A549 (cell line): ENCODE data around the gene SYT13.

Source experiments
- EP300 ChIP-seq, 2 experiments: fragments of >200 bp; sonication (Bioruptor Twin); formaldehyde crosslinking; IDR thresholded peaks; 2 replicates in 1 of 2; 3 replicates in 1 of 2; pipeline ENCODE4 v1.6.1; 2016 to 2017
- FOSL2 ChIP-seq, 2 experiments: fragments of 450-650 bp in 1 of 2; fragments of >200 bp in 1 of 2; sonication (Bioruptor Twin) in 1 of 2; formaldehyde crosslinking; IDR thresholded peaks; 2 replicates each; pipeline versions ENCODE4 v1.5.0 to v1.6.1; 2016 to 2020; ENCODE audit warnings: mild to moderate bottlenecking in 1 of 2, moderate library complexity in 1 of 2
- JUNB ChIP-seq: fragments of >200 bp; sonication (Bioruptor Twin); formaldehyde crosslinking; IDR thresholded peaks from 2 replicates; pipeline ENCODE4 v1.6.1; 2016
- POLR2A ChIP-seq: IDR thresholded peaks from 2 replicates; pipeline ENCODE4 v1.6.1; 2012; ENCODE audit warnings: mild to moderate bottlenecking, low read length
- RFX5 ChIP-seq: fragments of 450-650 bp; IDR thresholded peaks from 2 replicates; pipeline ENCODE4 v1.7.1; 2014; ENCODE audit warnings: antibody characterized with exemption, mild to moderate bottlenecking, moderate library complexity
- SMC3 ChIP-seq: fragments of >200 bp; sonication (Bioruptor Twin); formaldehyde crosslinking; IDR thresholded peaks from 3 replicates; pipeline ENCODE4 v1.6.1; 2018; ENCODE audit warnings: inconsistent platforms
- TF ChIP-seq, protein P1 (sequence below): fragments of >200 bp; sonication (Bioruptor Twin); formaldehyde crosslinking; IDR thresholded peaks from 3 replicates; pipeline ENCODE4 v1.5.1; 2016
- TF ChIP-seq, protein P2 (sequence below): fragments of 250-450 bp; sonication (Bioruptor Pico); IDR thresholded peaks from 2 replicates; pipeline ENCODE4 v1.5.0; 2021; ENCODE audit warnings: mild to moderate bottlenecking, moderate library complexity, borderline replicate concordance

DNA sequence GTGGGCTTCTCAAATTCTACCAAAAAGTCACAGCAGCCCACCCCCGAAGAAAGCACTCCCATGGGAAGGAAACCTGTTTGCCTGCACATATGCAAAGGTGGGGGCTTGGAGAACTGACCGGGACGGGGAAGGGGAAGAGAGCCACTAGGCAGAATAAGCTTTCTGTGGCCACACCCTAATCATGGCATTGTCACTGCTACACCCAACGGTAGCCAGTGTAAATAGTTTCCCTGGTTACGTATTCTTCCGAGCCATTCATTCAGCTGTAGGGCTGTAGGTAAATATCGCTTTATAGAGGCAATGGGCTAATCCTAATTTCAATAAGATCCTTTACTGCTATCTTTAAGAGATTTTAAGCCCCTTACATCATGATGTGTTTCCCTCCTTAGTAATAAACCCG is 78.0 kb downstream of the SYT13 start:
- TF ChIP-seq, protein P1, sequence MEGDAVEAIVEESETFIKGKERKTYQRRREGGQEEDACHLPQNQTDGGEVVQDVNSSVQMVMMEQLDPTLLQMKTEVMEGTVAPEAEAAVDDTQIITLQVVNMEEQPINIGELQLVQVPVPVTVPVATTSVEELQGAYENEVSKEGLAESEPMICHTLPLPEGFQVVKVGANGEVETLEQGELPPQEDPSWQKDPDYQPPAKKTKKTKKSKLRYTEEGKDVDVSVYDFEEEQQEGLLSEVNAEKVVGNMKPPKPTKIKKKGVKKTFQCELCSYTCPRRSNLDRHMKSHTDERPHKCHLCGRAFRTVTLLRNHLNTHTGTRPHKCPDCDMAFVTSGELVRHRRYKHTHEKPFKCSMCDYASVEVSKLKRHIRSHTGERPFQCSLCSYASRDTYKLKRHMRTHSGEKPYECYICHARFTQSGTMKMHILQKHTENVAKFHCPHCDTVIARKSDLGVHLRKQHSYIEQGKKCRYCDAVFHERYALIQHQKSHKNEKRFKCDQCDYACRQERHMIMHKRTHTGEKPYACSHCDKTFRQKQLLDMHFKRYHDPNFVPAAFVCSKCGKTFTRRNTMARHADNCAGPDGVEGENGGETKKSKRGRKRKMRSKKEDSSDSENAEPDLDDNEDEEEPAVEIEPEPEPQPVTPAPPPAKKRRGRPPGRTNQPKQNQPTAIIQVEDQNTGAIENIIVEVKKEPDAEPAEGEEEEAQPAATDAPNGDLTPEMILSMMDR, result no peak
- TF ChIP-seq FOSL2 (IDR thresholded peaks at IDR 0.05) (no peak), FOSL2 (CRISPR knock-in tag; IDR thresholded peaks at IDR 0.05) (no peak), JUNB (no peak), SMC3 (no peak), EP300 (IDR thresholded peaks at IDR 0.05) (no peak), POLR2A (no peak), RFX5 (no peak)
- TF ChIP-seq, protein P2, sequence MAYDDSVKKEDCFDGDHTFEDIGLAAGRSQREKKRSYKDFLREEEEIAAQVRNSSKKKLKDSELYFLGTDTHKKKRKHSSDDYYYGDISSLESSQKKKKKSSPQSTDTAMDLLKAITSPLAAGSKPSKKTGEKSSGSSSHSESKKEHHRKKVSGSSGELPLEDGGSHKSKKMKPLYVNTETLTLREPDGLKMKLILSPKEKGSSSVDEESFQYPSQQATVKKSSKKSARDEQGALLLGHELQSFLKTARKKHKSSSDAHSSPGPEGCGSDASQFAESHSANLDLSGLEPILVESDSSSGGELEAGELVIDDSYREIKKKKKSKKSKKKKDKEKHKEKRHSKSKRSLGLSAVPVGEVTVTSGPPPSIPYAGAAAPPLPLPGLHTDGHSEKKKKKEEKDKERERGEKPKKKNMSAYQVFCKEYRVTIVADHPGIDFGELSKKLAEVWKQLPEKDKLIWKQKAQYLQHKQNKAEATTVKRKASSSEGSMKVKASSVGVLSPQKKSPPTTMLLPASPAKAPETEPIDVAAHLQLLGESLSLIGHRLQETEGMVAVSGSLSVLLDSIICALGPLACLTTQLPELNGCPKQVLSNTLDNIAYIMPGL, result no peak
